GM12878 (cell line): ENCODE data around the gene TMEM132D. TPM values are rescaled to one million over a fixed set of nuclear protein-coding genes. Genes with fewer than 3 reads are reported as not detected.

Experiments used
- ATAC-seq: fragments of 200-7000 bp; cut with Tn5 transposase; 3 replicates; pipeline ENCODE4 v1.9.1; 2020; ENCODE audit warnings: mild to moderate bottlenecking, moderate library complexity
- BruUV-seq: library from RNA; stranded (reverse); fragments of 400-500 nt; replicated peaks from 2 replicates; lab custom pipeline; 2021; lab: Mats Ljungman, UMichigan
- CTCF ChIA-PET: fragments of 300-600 bp; sonication (Branson Sonifier 250); formaldehyde crosslinking; extraction: SDS; loops from one replicate; lab custom pipeline; 2021; ENCODE audit warnings: inconsistent platforms; lab: Yijun Ruan, JAX
- POLR2A ChIA-PET: fragments of 350-600 bp; formaldehyde crosslinking; extraction: SDS; loops from one replicate; lab custom pipeline; 2021; ENCODE audit warnings: inconsistent platforms; lab: Charles Lee
- RAD21 ChIA-PET: fragments of 300-600 bp; sonication (Branson Sonifier 250); formaldehyde crosslinking; loops from one replicate; lab custom pipeline; 2023; ENCODE audit warnings: antibody characterized with exemption; ENCODE audit not compliant: unreplicated experiment; lab: Charles Lee
- SMC1A ChIA-PET: fragments of 300-600 bp; sonication (Branson Sonifier 250); formaldehyde crosslinking; loops from one replicate; lab custom pipeline; 2023; ENCODE audit not compliant: unreplicated experiment, uncharacterized antibody; lab: Charles Lee
- DNase-seq: peaks from one replicate; pipeline ENCODE4 v3.0.0-alpha.2; 2011; ENCODE audit warnings: low read depth, low spot score
- FAIRE-seq: peaks from 3 replicates; lab custom pipeline; 2011; peaks lifted over from hg19 to GRCh38; lab: Jason Lieb, UNC
- H2AFZ ChIP-seq: 2 replicates; pipeline ENCODE4 v1.6.0; 2011; ENCODE audit warnings: low read depth, low read length, control low read depth; ENCODE audit not compliant: control insufficient read depth
- H3K27ac ChIP-seq: 2 replicates; pipeline ENCODE4 v1.5.1; 2011; ENCODE audit warnings: control low read depth; ENCODE audit not compliant: control insufficient read depth, insufficient read depth
- H3K27me3 ChIP-seq, 2 experiments: replicated peaks in 1 of 2; 2 replicates each; pipeline versions ENCODE4 v1.6.0 to v1.6.1; 2011; ENCODE audit warnings: low read length in 1 of 2; ENCODE audit not compliant: control insufficient read depth in 2 of 2, insufficient read depth in 2 of 2
- H3K36me3 ChIP-seq, 2 experiments: 2 replicates each; pipeline ENCODE4 v1.5.1; 2011; ENCODE audit warnings: low read length in 1 of 2; ENCODE audit not compliant: control insufficient read depth in 2 of 2, insufficient read depth in 2 of 2
- H3K4me1 ChIP-seq: 2 replicates; pipeline ENCODE4 v1.6.1; 2011; ENCODE audit warnings: mild to moderate bottlenecking, low read length, moderate library complexity, mixed read lengths; ENCODE audit not compliant: control insufficient read depth, insufficient read depth
- H3K4me2 ChIP-seq: 2 replicates; pipeline ENCODE4 v1.6.0; 2011; ENCODE audit warnings: control low read depth; ENCODE audit not compliant: control insufficient read depth, insufficient read depth
- H3K4me3 ChIP-seq: fragments of 200-600 bp; sonication (generic); 2 replicates; pipeline ENCODE4 v1.5.1; 2016
- H3K79me2 ChIP-seq: 2 replicates; pipeline ENCODE4 v1.6.0; 2011; ENCODE audit warnings: low read length; ENCODE audit not compliant: control insufficient read depth, insufficient read depth
- H3K9ac ChIP-seq: 2 replicates; pipeline ENCODE4 v1.8.0; 2011; ENCODE audit warnings: low read length, control low read depth, mixed read lengths; ENCODE audit not compliant: control insufficient read depth, insufficient read depth
- H3K9me3 ChIP-seq: replicated peaks from 3 replicates; pipeline ENCODE4 v1.5.1; 2011; ENCODE audit warnings: mild to moderate bottlenecking, low read length; ENCODE audit not compliant: control insufficient read depth, insufficient read depth
- H4K20me1 ChIP-seq: 2 replicates; pipeline ENCODE4 v1.6.0; 2011; ENCODE audit not compliant: control insufficient read depth, insufficient read depth
- MTA2 ChIP-seq: fragments of 450-650 bp; IDR thresholded peaks from 2 replicates; pipeline ENCODE4 v1.6.1; 2016; ENCODE audit warnings: low read depth, mild to moderate bottlenecking, moderate library complexity
- WGBS: methylation state at CpG from one replicate; pipeline ENCODE4 v1.1.6; 2016; ENCODE audit warnings: low lambda C conversion rate; ENCODE audit not compliant: insufficient replicate concordance, insufficient coverage; ENCODE audit errors: missing lambda C conversion rate; 5-methylcytosine and 5-hydroxymethylcytosine counted together
- in situ Hi-C: fragments of 300-500 bp; cut with MboI; formaldehyde crosslinking; loops from 9 replicates; pipeline ENCODE4 v1.14.3; 2018; ENCODE audit warnings: mixed read lengths
- intact Hi-C: fragments of 100-400 bp; cut with micrococcal nuclease; formaldehyde crosslinking; loops from one replicate; pipeline ENCODE4 v1.14.2; 2022; ENCODE audit not compliant: unreplicated experiment
- polyA plus RNA-seq, 11 experiments: library from polyadenylated mRNA; depleted of rRNA in 4 of 11; unstranded in 6 of 11; stranded (reverse) in 5 of 11; fragments of >200 nt; fragmentation: Nextera tagmentation in 4 of 11; fragmentation: Illumina TruSeq in 1 of 11; extraction: Ambion mirVana in 4 of 11; extraction: Trizol in 1 of 11; gene quantifications; 1 replicate in 1 of 11; 2 replicates in 10 of 11; pipeline versions ENCODE4 v1.2.1 to v1.2.3, GENCODE V29; 2011 to 2016; ENCODE audit warnings: inconsistent platforms in 2 of 11, missing spikeins in 2 of 11, low read depth in 1 of 11
- total RNA-seq, 4 experiments: library from RNA; depleted of rRNA in 3 of 4; stranded (reverse); fragments of >200 nt in 3 of 4; fragmentation: Illumina TruSeq in 1 of 4; extraction: Trizol in 1 of 4; gene quantifications; 2 replicates each; pipeline versions ENCODE4 v1.2.1 to v1.2.3, GENCODE V29; 2013 to 2021
- TF ChIP-seq, protein P1 (sequence below): IDR thresholded peaks from 2 replicates; pipeline ENCODE4 v1.6.1; 2011; ENCODE audit warnings: borderline replicate concordance, low read depth, mild to moderate bottlenecking, moderate library complexity, mixed read lengths, low read length; ENCODE audit not compliant: insufficient read depth; ENCODE audit errors: extremely low read length
- TF ChIP-seq, protein P2 (sequence below): fragments of 450-650 bp; IDR thresholded peaks from 2 replicates; pipeline ENCODE4 v1.6.1; 2018; ENCODE audit warnings: borderline replicate concordance, mild to moderate bottlenecking; ENCODE audit not compliant: partially characterized antibody

Gene TMEM132D
- total and polyA plus RNA-seq, 10 of the 15 experiments (the other 5 are each of a cell fraction or from before 2014, with no cell fraction given) = under 0.01 to 0.12 (median 0.02) TPM; not detected in 3

- TF ChIP-seq, protein P1, sequence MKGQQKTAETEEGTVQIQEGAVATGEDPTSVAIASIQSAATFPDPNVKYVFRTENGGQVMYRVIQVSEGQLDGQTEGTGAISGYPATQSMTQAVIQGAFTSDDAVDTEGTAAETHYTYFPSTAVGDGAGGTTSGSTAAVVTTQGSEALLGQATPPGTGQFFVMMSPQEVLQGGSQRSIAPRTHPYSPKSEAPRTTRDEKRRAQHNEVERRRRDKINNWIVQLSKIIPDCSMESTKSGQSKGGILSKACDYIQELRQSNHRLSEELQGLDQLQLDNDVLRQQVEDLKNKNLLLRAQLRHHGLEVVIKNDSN = no peak
Measured at GRCh38 chr12:129704232-129704830, 199.5 kb downstream of the TMEM132D start (continued).

GRCh38 chr12:129701631-129702101 is 202.2 kb downstream of the TMEM132D start:
- intact Hi-C loops (no loop called here), in situ Hi-C loops (no loop called here)
- ChIA-PET SMC1A (no interaction called here), RAD21 (no interaction called here), CTCF (no interaction called here), POLR2A (no interaction called here)
- Histone ChIP-seq H3K79me2 (no peaks in the 10 kb centered on the region), H3K4me3 (no peak overlapping the region), H4K20me1 (no peaks in the 10 kb centered on the region), H2AFZ (no peak overlapping the region), H3K9me3 (no peaks in the 10 kb centered on the region; the same call in 2 of the 3 replicates), H3K36me3 (no peaks in the 10 kb centered on the region), H3K27me3 (no peaks in the 10 kb centered on the region), H3K9ac (no peak overlapping the region), H3K27ac (no peak overlapping the region), H3K4me2 (no peak overlapping the region), H3K4me1 (no peaks in the 10 kb centered on the region)
- no peak for ATAC-seq
- WGBS = 38% methylated on average over 9 of the region's 9 CpGs
- BruUV-seq = no TSS peak
- no peak for DNase-seq
- no peak for FAIRE-seq
- TF ChIP-seq MTA2 = no peak
- TF ChIP-seq, protein P2, sequence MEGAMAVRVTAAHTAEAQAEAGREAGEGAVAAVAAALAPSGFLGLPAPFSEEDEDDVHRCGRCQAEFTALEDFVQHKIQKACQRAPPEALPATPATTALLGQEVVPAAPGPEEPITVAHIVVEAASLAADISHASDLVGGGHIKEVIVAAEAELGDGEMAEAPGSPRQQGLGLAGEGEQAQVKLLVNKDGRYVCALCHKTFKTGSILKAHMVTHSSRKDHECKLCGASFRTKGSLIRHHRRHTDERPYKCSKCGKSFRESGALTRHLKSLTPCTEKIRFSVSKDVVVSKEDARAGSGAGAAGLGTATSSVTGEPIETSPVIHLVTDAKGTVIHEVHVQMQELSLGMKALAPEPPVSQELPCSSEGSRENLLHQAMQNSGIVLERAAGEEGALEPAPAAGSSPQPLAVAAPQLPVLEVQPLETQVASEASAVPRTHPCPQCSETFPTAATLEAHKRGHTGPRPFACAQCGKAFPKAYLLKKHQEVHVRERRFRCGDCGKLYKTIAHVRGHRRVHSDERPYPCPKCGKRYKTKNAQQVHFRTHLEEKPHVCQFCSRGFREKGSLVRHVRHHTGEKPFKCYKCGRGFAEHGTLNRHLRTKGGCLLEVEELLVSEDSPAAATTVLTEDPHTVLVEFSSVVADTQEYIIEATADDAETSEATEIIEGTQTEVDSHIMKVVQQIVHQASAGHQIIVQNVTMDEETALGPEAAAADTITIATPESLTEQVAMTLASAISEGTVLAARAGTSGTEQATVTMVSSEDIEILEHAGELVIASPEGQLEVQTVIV = no peak
